ENCODE results near the gene HORMAD2.

HORMAD2 gene

GRCh38 chr22:30187094-30187493 is 106.8 kb downstream of the HORMAD2 start:
- TF ChIP-seq, protein P1, sequence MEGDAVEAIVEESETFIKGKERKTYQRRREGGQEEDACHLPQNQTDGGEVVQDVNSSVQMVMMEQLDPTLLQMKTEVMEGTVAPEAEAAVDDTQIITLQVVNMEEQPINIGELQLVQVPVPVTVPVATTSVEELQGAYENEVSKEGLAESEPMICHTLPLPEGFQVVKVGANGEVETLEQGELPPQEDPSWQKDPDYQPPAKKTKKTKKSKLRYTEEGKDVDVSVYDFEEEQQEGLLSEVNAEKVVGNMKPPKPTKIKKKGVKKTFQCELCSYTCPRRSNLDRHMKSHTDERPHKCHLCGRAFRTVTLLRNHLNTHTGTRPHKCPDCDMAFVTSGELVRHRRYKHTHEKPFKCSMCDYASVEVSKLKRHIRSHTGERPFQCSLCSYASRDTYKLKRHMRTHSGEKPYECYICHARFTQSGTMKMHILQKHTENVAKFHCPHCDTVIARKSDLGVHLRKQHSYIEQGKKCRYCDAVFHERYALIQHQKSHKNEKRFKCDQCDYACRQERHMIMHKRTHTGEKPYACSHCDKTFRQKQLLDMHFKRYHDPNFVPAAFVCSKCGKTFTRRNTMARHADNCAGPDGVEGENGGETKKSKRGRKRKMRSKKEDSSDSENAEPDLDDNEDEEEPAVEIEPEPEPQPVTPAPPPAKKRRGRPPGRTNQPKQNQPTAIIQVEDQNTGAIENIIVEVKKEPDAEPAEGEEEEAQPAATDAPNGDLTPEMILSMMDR (IDR thresholded peaks at IDR 0.05; ENCODE audit: borderline replicate concordance, control extremely low read depth, extremely low read depth, insufficient read depth, missing control alignments): no peak
- in situ Hi-C loops (cut with MboI; ENCODE audit: low sequenced_read_pairs, unreplicated experiment): no loop called here
- DNase-seq (ENCODE audit: low spot score): no peak

DNA sequence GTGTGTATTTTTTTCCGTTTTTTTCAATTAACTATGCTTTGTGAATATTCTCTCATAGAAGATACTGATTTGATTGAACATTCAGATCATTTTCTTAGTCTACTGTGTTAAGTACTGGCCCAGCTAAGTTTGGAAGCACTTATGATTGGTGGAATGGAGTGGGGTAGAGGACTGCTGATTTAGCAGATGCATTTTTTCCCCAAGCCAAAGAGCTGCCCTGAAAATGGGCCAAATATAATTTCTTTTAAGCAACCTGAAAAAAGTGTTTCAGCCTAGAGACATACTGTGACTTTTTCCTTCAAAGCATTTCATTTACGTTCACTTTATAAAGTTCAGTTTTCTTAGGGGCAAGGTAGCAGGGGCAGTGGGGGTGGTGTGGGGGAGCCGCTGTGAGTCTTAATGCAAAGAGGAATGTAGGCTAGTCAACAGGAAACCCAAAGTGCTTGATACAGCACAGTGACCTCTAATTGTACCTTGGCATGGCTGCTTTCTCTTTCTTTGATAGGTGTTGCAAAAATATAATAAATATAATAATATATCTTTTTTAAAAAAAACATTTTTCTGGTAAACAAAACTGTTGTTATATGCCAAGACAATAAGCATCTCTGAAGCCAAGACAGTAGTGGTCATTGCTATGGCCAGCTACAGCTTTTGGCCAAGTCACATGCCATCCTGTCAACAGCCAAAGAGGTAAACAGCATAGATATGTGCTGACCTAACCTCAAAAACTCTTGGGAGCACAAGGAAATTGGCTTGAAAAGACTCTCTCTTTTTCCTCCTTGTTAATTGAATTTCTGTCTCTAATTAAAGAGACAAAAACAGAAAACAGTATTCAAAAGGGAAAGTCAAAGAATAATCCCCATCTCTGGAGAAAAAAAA is 107.5 kb downstream of the HORMAD2 start:
- no peak for DNase-seq (ENCODE audit: low spot score)
- in situ Hi-C loops (cut with MboI; ENCODE audit: low sequenced_read_pairs, unreplicated experiment): no loop called here
- TF ChIP-seq, protein P1 (IDR thresholded peaks at IDR 0.05; ENCODE audit: borderline replicate concordance, control extremely low read depth, extremely low read depth, insufficient read depth, missing control alignments): no peak

- DNase-seq (ENCODE audit: low spot score): no peak
- in situ Hi-C loops (cut with MboI; ENCODE audit: low sequenced_read_pairs, unreplicated experiment): no loop called here
- TF ChIP-seq, protein P1 (IDR thresholded peaks at IDR 0.05; ENCODE audit: borderline replicate concordance, control extremely low read depth, extremely low read depth, insufficient read depth, missing control alignments): no peak
Measured at GRCh38 chr22:30188911-30189310, 108.6 kb downstream of the HORMAD2 start.

- in situ Hi-C loops (cut with MboI; ENCODE audit: low sequenced_read_pairs, unreplicated experiment): no loop called here
Measured at GRCh38 chr22:30190574-30190973, 110.3 kb downstream of the HORMAD2 start.

DNA sequence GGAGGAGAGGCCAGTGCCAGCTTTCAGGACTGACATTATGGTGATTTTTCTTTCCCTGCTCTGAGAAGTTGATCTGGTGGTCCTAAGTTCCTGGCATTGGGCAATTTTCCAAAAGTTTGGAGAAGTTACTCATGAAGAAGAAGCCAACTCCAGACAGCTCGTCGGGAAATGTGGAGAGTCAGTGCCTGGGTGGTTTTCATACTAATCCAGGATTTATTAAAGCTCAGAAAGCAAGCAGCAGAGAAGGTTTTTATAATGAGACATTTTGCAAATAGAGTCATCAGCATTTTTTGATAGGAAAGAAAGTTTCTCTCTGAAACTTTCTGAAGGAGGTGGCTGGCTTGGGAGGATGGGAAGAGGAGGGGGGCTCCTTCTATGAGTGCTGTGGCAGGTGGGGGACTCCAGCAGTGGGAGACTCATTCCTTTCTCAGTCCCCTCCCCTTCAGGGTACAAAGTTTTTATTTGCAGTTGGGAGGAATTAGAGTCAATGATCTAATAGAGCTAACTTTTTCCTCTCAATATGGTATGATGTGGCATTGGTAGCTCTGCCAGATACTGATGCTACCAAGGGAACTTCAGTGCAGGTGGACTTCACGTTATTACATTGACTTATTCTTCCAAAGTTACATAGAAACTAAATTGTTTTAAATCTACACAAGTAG is 110.9 kb downstream of the HORMAD2 start:
- in situ Hi-C loops (cut with MboI; ENCODE audit: low sequenced_read_pairs, unreplicated experiment): no loop called here
- no peak for DNase-seq (ENCODE audit: low spot score)
- TF ChIP-seq, protein P1 (IDR thresholded peaks at IDR 0.05; ENCODE audit: borderline replicate concordance, control extremely low read depth, extremely low read depth, insufficient read depth, missing control alignments): no peak

More at GRCh38 chr22:30190574-30190973, 110.3 kb downstream of the HORMAD2 start:
- TF ChIP-seq, protein P1 (IDR thresholded peaks at IDR 0.05; ENCODE audit: borderline replicate concordance, control extremely low read depth, extremely low read depth, insufficient read depth, missing control alignments): no peak
- no peak for DNase-seq (ENCODE audit: low spot score)

DNA sequence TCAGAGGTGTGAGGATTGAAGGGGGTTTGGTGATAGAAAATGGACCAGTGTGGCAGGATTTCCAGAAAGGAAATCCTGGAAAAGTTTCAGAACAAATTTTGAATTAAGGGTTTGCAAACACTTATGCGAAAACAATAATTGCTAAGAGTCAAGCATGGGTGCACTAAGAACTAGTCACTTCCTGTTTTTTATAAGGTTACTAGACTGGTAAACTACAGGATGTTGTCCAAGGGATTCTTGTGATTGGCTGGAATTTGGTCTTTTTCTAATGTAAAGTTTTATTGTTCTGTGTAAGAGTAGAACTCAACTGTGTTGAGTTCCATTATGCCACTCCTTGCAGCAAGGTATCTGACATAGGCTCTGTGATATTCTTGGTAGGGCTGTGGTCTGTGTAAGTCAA is 112.2 kb downstream of the HORMAD2 start:
- peak; percentile 6 for DNase-seq (ENCODE audit: low spot score)
- in situ Hi-C loops (cut with MboI; ENCODE audit: low sequenced_read_pairs, unreplicated experiment): no loop called here
- TF ChIP-seq, protein P1 (IDR thresholded peaks at IDR 0.05; ENCODE audit: borderline replicate concordance, control extremely low read depth, extremely low read depth, insufficient read depth, missing control alignments): no peak

Measured in GM13976 (cell line).